Sigmoid colon (tissue), 7 donors: ENCODE results near the gene PRORP. TPM values are rescaled to one million over a fixed set of nuclear protein-coding genes. Genes with fewer than 3 reads are reported as not detected.

ENCODE experiments used
- DNase-seq: peaks from one replicate; pipeline ENCODE4 v3.0.0-alpha.2; 2019
- H3K27ac ChIP-seq, 4 donors: fragments of 200-600 bp; sonication (generic); one replicate each; pipeline ENCODE4 v1.5.1; 2016 to 2019; ENCODE audit warnings: mild to moderate bottlenecking in 1 of 4
- H3K27me3 ChIP-seq, 3 donors: fragments of 200-600 bp; sonication (generic); one replicate each; pipeline ENCODE4 v1.5.1; 2019; ENCODE audit warnings: mild to moderate bottlenecking in 1 of 3
- H3K36me3 ChIP-seq, 4 donors: fragments of 200-600 bp; sonication (generic); one replicate each; pipeline ENCODE4 v1.5.1; 2016 to 2019
- H3K4me1 ChIP-seq, 4 donors: fragments of 200-600 bp; sonication (generic); one replicate each; pipeline ENCODE4 v1.5.1; 2017 to 2019
- H3K4me3 ChIP-seq, 4 donors: fragments of 200-600 bp; sonication (generic); one replicate each; pipeline ENCODE4 v1.5.1; 2017 to 2019; ENCODE audit warnings: mild to moderate bottlenecking in 2 of 4, moderate library complexity in 1 of 4
- H3K9me3 ChIP-seq, 4 donors: fragments of 200-600 bp in 3 of 4; sonication (generic) in 3 of 4; one replicate each; pipeline versions ENCODE4 v1.5.1 to v1.6.1; 2013 to 2019
- CTCF ChIP-seq, 4 experiments: fragments of 450-650 bp in 3 of 4; fragments of 200-600 bp in 1 of 4; IDR thresholded peaks; one replicate each; pipeline ENCODE4 v1.5.1; 2016 to 2019; ENCODE audit warnings: antibody characterized with exemption in 4 of 4, mild to moderate bottlenecking in 3 of 4, moderate library complexity in 2 of 4
- EP300 ChIP-seq, 4 donors: sonication (generic); formaldehyde crosslinking; IDR thresholded peaks; one replicate each; pipeline ENCODE4 v1.6.1; 2017; ENCODE audit warnings: antibody characterized with exemption in 4 of 4
- POLR2A ChIP-seq, 2 donors: fragments of 450-650 bp; IDR thresholded peaks; one replicate each; pipeline ENCODE4 v1.6.1; 2016; ENCODE audit warnings: antibody characterized with exemption in 2 of 2, mild to moderate bottlenecking in 2 of 2, moderate library complexity in 2 of 2
- POLR2AphosphoS5 ChIP-seq, 4 donors: sonication (generic); formaldehyde crosslinking; IDR thresholded peaks; one replicate each; pipeline ENCODE4 v1.6.1; 2017; ENCODE audit warnings: antibody characterized with exemption in 4 of 4
- WGBS, 2 donors: extraction: QIAGEN DNeasy Blood & Tissue Kit; methylation state at CpG; one replicate each; pipeline ENCODE4 v1.1.7; 2013; 5-methylcytosine and 5-hydroxymethylcytosine counted together
- intact Hi-C: fragments of 100-400 bp; cut with DNase I; formaldehyde crosslinking; loops from one replicate; pipeline ENCODE4 v1.15.1; 2023
- polyA plus RNA-seq, 3 donors: library from polyadenylated mRNA; stranded (reverse); fragments of 200-250 nt; gene quantifications; one replicate each; pipeline ENCODE4 v1.2.3, GENCODE V29; 2013
- total RNA-seq, 4 donors: library from RNA; depleted of rRNA; stranded (reverse); fragments of >200 nt; gene quantifications; one replicate each; pipeline ENCODE4 v1.1.0, GENCODE V29; 2016
- donor health status: healthy with polysubstance abuse.
- donor health status: Bipolar disorder and iron deficiency.
- donor health status: healthy.

PRORP gene
- total and polyA plus RNA-seq, 7 donors: 7.9 to 26.0 (median 14.5) TPM

GRCh38 chr14:35154016-35154415 is 31.7 kb downstream of the PRORP start:
- TF ChIP-seq POLR2AphosphoS5 (IDR thresholded peaks at IDR 0.05) (no peak), EP300 (IDR thresholded peaks at IDR 0.05) (no peak), POLR2A (IDR thresholded peaks at IDR 0.05) (no peak), CTCF (IDR thresholded peaks at IDR 0.05) (no peak)
- no peaks in the 10 kb centered on the region for H3K4me1 ChIP-seq
- no peak overlapping the region for H3K27ac ChIP-seq
- no peaks in the 10 kb centered on the region for H3K27me3 ChIP-seq
- WGBS, 2 donors: 69 to 85% methylated on average over 2 of the region's 2 CpGs
- DNase-seq: no peak
- peaks cover 0 to 2% (median 0%) of the 10 kb centered on the region in 4 donors for H3K36me3 ChIP-seq
- intact Hi-C loops: no loop called here
- no peaks in the 10 kb centered on the region for H3K9me3 ChIP-seq
- H3K4me3 ChIP-seq: no peak overlapping the region

- peaks cover 0 to 6% (median 0%) of the 10 kb centered on the region in 4 donors for H3K36me3 ChIP-seq
- no peak overlapping the region for H3K27ac ChIP-seq
- H3K27me3 ChIP-seq: no peaks in the 10 kb centered on the region
- 9% methylated on average over 1 of the region's 1 CpG for WGBS, 2 donors
- TF ChIP-seq EP300 (IDR thresholded peaks at IDR 0.05) (no peak), POLR2AphosphoS5 (IDR thresholded peaks at IDR 0.05) (no peak), POLR2A (IDR thresholded peaks at IDR 0.05) (no peak), CTCF (IDR thresholded peaks at IDR 0.05) (no peak)
- H3K4me3 ChIP-seq: no peak overlapping the region
- no peaks in the 10 kb centered on the region for H3K4me1 ChIP-seq
- H3K9me3 ChIP-seq: no peaks in the 10 kb centered on the region
- DNase-seq: no peak
- intact Hi-C loops: no loop called here
Observed at GRCh38 chr14:35155962-35156361, 33.6 kb downstream of the PRORP start.

- TF ChIP-seq POLR2A (IDR thresholded peaks at IDR 0.05): no peak
- no peak for TF ChIP-seq POLR2AphosphoS5 (IDR thresholded peaks at IDR 0.05)
- no peak for TF ChIP-seq CTCF (IDR thresholded peaks at IDR 0.05)
- no peak for TF ChIP-seq EP300 (IDR thresholded peaks at IDR 0.05)
- Histone ChIP-seq H3K27ac (no peak overlapping the region), H3K4me1 (no peaks in the 10 kb centered on the region), H3K27me3 (no peaks in the 10 kb centered on the region), H3K4me3 (no peak overlapping the region), H3K36me3 (peaks cover 0 to 6% (median 0%) of the 10 kb centered on the region in 4 donors), H3K9me3 (no peaks in the 10 kb centered on the region)
- no peak for DNase-seq
- intact Hi-C loops: no loop called here
- 97% methylated on average over 2 of the region's 2 CpGs for WGBS, 2 donors
Observed at GRCh38 chr14:35158491-35158890, 36.1 kb downstream of the PRORP start.

GRCh38 chr14:35158951-35159653 is 36.8 kb downstream of the PRORP start:
- H3K36me3 ChIP-seq: peaks cover 0 to 6% (median 0%) of the 10 kb centered on the region in 4 donors
- intact Hi-C loops: no loop called here
- H3K27ac ChIP-seq: no peak overlapping the region
- DNase-seq: no peak
- no peaks in the 10 kb centered on the region for H3K27me3 ChIP-seq
- no peak overlapping the region for H3K4me3 ChIP-seq
- WGBS, 2 donors: 90 to 93% methylated on average over 8 of the region's 8 CpGs
- no peaks in the 10 kb centered on the region for H3K4me1 ChIP-seq
- TF ChIP-seq CTCF (IDR thresholded peaks at IDR 0.05): no peak
- H3K9me3 ChIP-seq: no peaks in the 10 kb centered on the region
